A549 (cell line): ENCODE results near the gene RNF186. TPM values are rescaled to one million over a fixed set of nuclear protein-coding genes. Genes with fewer than 3 reads are reported as not detected.

Experiments used
- ATAC-seq, 2 experiments: fragments of 200-7000 bp in 1 of 2; fragments of >200 bp in 1 of 2; cut with Nextera tagmentation in 1 of 2; cut with Tn5 transposase in 1 of 2; 3 replicates each; pipeline versions ENCODE4 v1.8.0 to v1.9.1; 2018 to 2020; ENCODE audit warnings: mild to moderate bottlenecking in 1 of 2, moderate library complexity in 1 of 2
- CTCF ChIA-PET: fragments of 300-600 bp; sonication (Branson Sonifier 250); formaldehyde crosslinking; extraction: SDS; loops from one replicate; lab custom pipeline; 2021; ENCODE audit warnings: antibody characterized with exemption, inconsistent platforms; lab: Yijun Ruan, JAX
- POLR2A ChIA-PET: fragments of 350-600 bp; formaldehyde crosslinking; extraction: SDS; loops from one replicate; lab custom pipeline; 2021; ENCODE audit warnings: antibody characterized with exemption, inconsistent platforms; lab: Yijun Ruan, JAX
- DNase-seq, 2 experiments: peaks; one replicate each; pipeline versions ENCODE4 v3.0.0 to v3.0.0-alpha.2; 2011 to 2016; ENCODE audit warnings: low read depth in 1 of 2, low spot score in 1 of 2
- FAIRE-seq: peaks from 2 replicates; lab custom pipeline; 2011; peaks lifted over from hg19 to GRCh38; lab: Jason Lieb, UNC
- H3K27ac ChIP-seq, 2 experiments: fragments of >200 bp; sonication (Bioruptor Twin); formaldehyde crosslinking; 3 replicates each; pipeline ENCODE4 v1.5.1; 2016 to 2017
- H3K4me1 ChIP-seq: fragments of >200 bp; sonication (Bioruptor Twin); formaldehyde crosslinking; 3 replicates; pipeline ENCODE4 v1.6.1; 2016
- H3K4me2 ChIP-seq: fragments of >200 bp; sonication (Bioruptor Twin); formaldehyde crosslinking; 3 replicates; pipeline ENCODE4 v1.6.1; 2016
- H3K4me3 ChIP-seq: fragments of >200 bp; sonication (Bioruptor Twin); formaldehyde crosslinking; 3 replicates; pipeline ENCODE4 v1.5.1; 2016
- H3K9me3 ChIP-seq: fragments of >200 bp; sonication (Bioruptor Twin); formaldehyde crosslinking; 3 replicates; pipeline ENCODE4 v1.6.1; 2016
- CBX2 ChIP-seq: fragments of 200-600 bp; sonication (generic); IDR thresholded peaks from 2 replicates; pipeline ENCODE4 v1.6.1; 2016; ENCODE audit warnings: low read depth, mild to moderate bottlenecking, borderline replicate concordance
- CEBPB ChIP-seq, 2 experiments: fragments of >200 bp in 1 of 2; sonication (Bioruptor Twin) in 1 of 2; formaldehyde crosslinking in 1 of 2; IDR thresholded peaks; 2 replicates each; pipeline ENCODE4 v1.6.1; 2012 to 2016
- CHD2 ChIP-seq: fragments of 150-350 bp; IDR thresholded peaks from 2 replicates; pipeline ENCODE4 v1.6.1; 2014; ENCODE audit warnings: low read length; ENCODE audit not compliant: partially characterized antibody
- CHD4 ChIP-seq: fragments of 200-600 bp; sonication (generic); IDR thresholded peaks from 2 replicates; pipeline ENCODE4 v1.6.1; 2016; ENCODE audit warnings: antibody characterized with exemption, mild to moderate bottlenecking, borderline replicate concordance
- EHMT2 ChIP-seq: fragments of 200-600 bp; sonication (generic); IDR thresholded peaks from 2 replicates; pipeline ENCODE4 v1.6.1; 2016; ENCODE audit warnings: antibody characterized with exemption, low read depth, mild to moderate bottlenecking, moderate library complexity
- FOSB ChIP-seq: fragments of 250-450 bp; sonication (Bioruptor Pico); IDR thresholded peaks from 2 replicates; pipeline ENCODE4 v1.5.0; 2020; ENCODE audit warnings: mild to moderate bottlenecking, moderate library complexity
- FOSL2 ChIP-seq, 2 experiments: fragments of 450-650 bp in 1 of 2; fragments of >200 bp in 1 of 2; sonication (Bioruptor Twin) in 1 of 2; formaldehyde crosslinking; IDR thresholded peaks; 2 replicates each; pipeline versions ENCODE4 v1.5.0 to v1.6.1; 2016 to 2020; ENCODE audit warnings: mild to moderate bottlenecking in 1 of 2, moderate library complexity in 1 of 2
- FOXS1 ChIP-seq: fragments of 250-450 bp; sonication (Bioruptor Pico); IDR thresholded peaks from 2 replicates; pipeline ENCODE4 v1.5.0; 2020; ENCODE audit warnings: mild to moderate bottlenecking, moderate library complexity
- HDAC2 ChIP-seq: fragments of 200-600 bp; sonication (generic); IDR thresholded peaks from 2 replicates; pipeline ENCODE4 v1.6.1; 2016
- HEYL ChIP-seq: fragments of 250-450 bp; sonication (Bioruptor Pico); IDR thresholded peaks from 2 replicates; pipeline ENCODE4 v1.8.0; 2021; ENCODE audit warnings: mild to moderate bottlenecking, moderate library complexity
- JUNB ChIP-seq: fragments of >200 bp; sonication (Bioruptor Twin); formaldehyde crosslinking; IDR thresholded peaks from 2 replicates; pipeline ENCODE4 v1.6.1; 2016
- KDM1A ChIP-seq: fragments of 200-600 bp; sonication (generic); IDR thresholded peaks from 2 replicates; pipeline ENCODE4 v1.6.1; 2016; ENCODE audit warnings: low read depth, mild to moderate bottlenecking
- MAZ ChIP-seq: fragments of 150-350 bp; IDR thresholded peaks from 2 replicates; pipeline ENCODE4 v1.6.1; 2014; ENCODE audit warnings: antibody characterized with exemption, low read depth, low read length, borderline replicate concordance
- NFE2L2 ChIP-seq: fragments of 150-350 bp; conservative IDR thresholded peaks from 2 replicates; pipeline ENCODE4 v1.6.1; 2014; ENCODE audit warnings: low read length
- NR3C1 ChIP-seq: fragments of >200 bp; sonication (Bioruptor Twin); formaldehyde crosslinking; IDR thresholded peaks from 3 replicates; pipeline ENCODE4 v1.6.1; 2017
- PHF8 ChIP-seq: fragments of 200-600 bp; sonication (generic); IDR thresholded peaks from 2 replicates; pipeline ENCODE4 v1.6.1; 2016; ENCODE audit warnings: low read depth, mild to moderate bottlenecking, antibody characterized with exemption, moderate library complexity, borderline replicate concordance
- POLR2A ChIP-seq: IDR thresholded peaks from 2 replicates; pipeline ENCODE4 v1.6.1; 2012; ENCODE audit warnings: mild to moderate bottlenecking, low read length
- RFX5 ChIP-seq: fragments of 450-650 bp; IDR thresholded peaks from 2 replicates; pipeline ENCODE4 v1.7.1; 2014; ENCODE audit warnings: antibody characterized with exemption, mild to moderate bottlenecking, moderate library complexity
- RNF2 ChIP-seq: fragments of 200-600 bp; sonication (generic); IDR thresholded peaks from 2 replicates; pipeline ENCODE4 v1.6.1; 2016; ENCODE audit warnings: low read depth, mild to moderate bottlenecking, antibody characterized with exemption, moderate library complexity, borderline replicate concordance
- SMC3 ChIP-seq: fragments of >200 bp; sonication (Bioruptor Twin); formaldehyde crosslinking; IDR thresholded peaks from 3 replicates; pipeline ENCODE4 v1.6.1; 2018; ENCODE audit warnings: inconsistent platforms
- ZNF302 ChIP-seq: fragments of 250-450 bp; sonication (Bioruptor Pico); IDR thresholded peaks from 2 replicates; pipeline ENCODE4 v1.9.0; 2021; ENCODE audit warnings: inconsistent platforms, mild to moderate bottlenecking, moderate library complexity
- WGBS: methylation state at CpG from one replicate; pipeline ENCODE4 v1.1.6; 2017; ENCODE audit errors: missing lambda C conversion rate; 5-methylcytosine and 5-hydroxymethylcytosine counted together
- polyA plus RNA-seq, 4 experiments: library from polyadenylated mRNA; depleted of rRNA in 3 of 4; stranded (reverse); fragments of >200 nt; fragmentation: RNase III in 1 of 4; extraction: RNeasy Plus Mini Kit Qiagen cat#74134 plus additional on column Dnase treatment in 1 of 4; gene quantifications; 2 replicates in 3 of 4; 3 replicates in 1 of 4; pipeline ENCODE4 v1.2.3, GENCODE V29; 2011 to 2017
- TF ChIP-seq, protein P1 (sequence below): fragments of >200 bp; sonication (Bioruptor Twin); formaldehyde crosslinking; IDR thresholded peaks from 3 replicates; pipeline ENCODE4 v1.6.1; 2016
- TF ChIP-seq, protein P2 (sequence below): IDR thresholded peaks from 2 replicates; pipeline ENCODE4 v1.6.1; 2012
- TF ChIP-seq, protein P3 (sequence below): IDR thresholded peaks from 2 replicates; pipeline ENCODE4 v1.6.1; 2012; ENCODE audit warnings: low read depth, borderline replicate concordance
- TF ChIP-seq, protein P4 (sequence below): IDR thresholded peaks from 2 replicates; pipeline ENCODE4 v1.6.1; 2012
- TF ChIP-seq, protein P5 (sequence below): fragments of 450-650 bp; IDR thresholded peaks from 2 replicates; pipeline ENCODE4 v1.6.1; 2014; ENCODE audit warnings: antibody characterized with exemption
- TF ChIP-seq, protein P6 (sequence below): fragments of 250-450 bp; sonication (Bioruptor Pico); IDR thresholded peaks from 2 replicates; pipeline ENCODE4 v1.5.0; 2020; ENCODE audit warnings: low read depth, mild to moderate bottlenecking, moderate library complexity

The RNF186 gene
- polyA plus RNA-seq, 2 of the 4 experiments (the other 2 are of a cell fraction) = not detected

DNA sequence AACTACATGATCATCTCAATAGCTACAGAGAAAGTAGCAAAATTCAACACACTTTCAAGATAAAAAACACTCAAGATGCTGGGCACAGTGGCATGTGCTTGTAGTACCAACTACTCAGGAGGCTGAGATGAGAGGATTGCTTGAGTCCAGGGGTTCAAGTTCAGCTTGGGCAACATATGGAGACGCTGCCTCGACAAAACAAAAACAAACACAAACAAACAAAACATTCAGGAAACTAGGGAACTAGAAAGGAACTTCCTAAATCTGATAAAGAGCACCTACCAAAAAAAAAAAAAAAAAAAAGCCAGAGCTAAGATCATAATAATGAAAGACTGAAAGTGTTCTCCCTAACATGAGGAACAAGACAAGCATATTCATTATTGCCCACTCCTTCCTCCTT lies 22.8 kb upstream of the RNF186 start:
- WGBS = 54% methylated on average over 2 of the region's 2 CpGs
- H3K4me1 ChIP-seq = no peaks in the 10 kb centered on the region
- H3K9me3 ChIP-seq = no peaks in the 10 kb centered on the region
- H3K4me3 ChIP-seq = no peak overlapping the region
- DNase-seq = no peak
- H3K4me2 ChIP-seq = no peak overlapping the region
- ChIA-PET CTCF (no interaction called here), POLR2A (no interaction called here)
- no peak for ATAC-seq
- no peak overlapping the region for H3K27ac ChIP-seq
- no peak for TF ChIP-seq FOXS1 (CRISPR knock-in tag)
- TF ChIP-seq, protein P1, sequence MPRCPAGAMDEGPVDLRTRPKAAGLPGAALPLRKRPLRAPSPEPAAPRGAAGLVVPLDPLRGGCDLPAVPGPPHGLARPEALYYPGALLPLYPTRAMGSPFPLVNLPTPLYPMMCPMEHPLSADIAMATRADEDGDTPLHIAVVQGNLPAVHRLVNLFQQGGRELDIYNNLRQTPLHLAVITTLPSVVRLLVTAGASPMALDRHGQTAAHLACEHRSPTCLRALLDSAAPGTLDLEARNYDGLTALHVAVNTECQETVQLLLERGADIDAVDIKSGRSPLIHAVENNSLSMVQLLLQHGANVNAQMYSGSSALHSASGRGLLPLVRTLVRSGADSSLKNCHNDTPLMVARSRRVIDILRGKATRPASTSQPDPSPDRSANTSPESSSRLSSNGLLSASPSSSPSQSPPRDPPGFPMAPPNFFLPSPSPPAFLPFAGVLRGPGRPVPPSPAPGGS = no peak
- TF ChIP-seq, protein P2, sequence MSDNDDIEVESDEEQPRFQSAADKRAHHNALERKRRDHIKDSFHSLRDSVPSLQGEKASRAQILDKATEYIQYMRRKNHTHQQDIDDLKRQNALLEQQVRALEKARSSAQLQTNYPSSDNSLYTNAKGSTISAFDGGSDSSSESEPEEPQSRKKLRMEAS = no peak
- no peak for TF ChIP-seq NR3C1
- no peak for TF ChIP-seq MAZ
- TF ChIP-seq JUNB = no peak
- no peak for TF ChIP-seq HDAC2
- TF ChIP-seq KDM1A = no peak
- TF ChIP-seq PHF8 = no peak
- TF ChIP-seq, protein P3, sequence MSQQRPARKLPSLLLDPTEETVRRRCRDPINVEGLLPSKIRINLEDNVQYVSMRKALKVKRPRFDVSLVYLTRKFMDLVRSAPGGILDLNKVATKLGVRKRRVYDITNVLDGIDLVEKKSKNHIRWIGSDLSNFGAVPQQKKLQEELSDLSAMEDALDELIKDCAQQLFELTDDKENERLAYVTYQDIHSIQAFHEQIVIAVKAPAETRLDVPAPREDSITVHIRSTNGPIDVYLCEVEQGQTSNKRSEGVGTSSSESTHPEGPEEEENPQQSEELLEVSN = no peak
- TF ChIP-seq, protein P4, sequence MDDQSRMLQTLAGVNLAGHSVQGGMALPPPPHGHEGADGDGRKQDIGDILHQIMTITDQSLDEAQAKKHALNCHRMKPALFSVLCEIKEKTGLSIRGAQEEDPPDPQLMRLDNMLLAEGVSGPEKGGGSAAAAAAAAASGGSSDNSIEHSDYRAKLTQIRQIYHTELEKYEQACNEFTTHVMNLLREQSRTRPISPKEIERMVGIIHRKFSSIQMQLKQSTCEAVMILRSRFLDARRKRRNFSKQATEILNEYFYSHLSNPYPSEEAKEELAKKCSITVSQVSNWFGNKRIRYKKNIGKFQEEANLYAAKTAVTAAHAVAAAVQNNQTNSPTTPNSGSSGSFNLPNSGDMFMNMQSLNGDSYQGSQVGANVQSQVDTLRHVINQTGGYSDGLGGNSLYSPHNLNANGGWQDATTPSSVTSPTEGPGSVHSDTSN = no peak
- TF ChIP-seq CHD2 = no peak
- no peak for TF ChIP-seq SMC3
- TF ChIP-seq NFE2L2 = no peak
- TF ChIP-seq CHD4 = no peak
- TF ChIP-seq, protein P5, sequence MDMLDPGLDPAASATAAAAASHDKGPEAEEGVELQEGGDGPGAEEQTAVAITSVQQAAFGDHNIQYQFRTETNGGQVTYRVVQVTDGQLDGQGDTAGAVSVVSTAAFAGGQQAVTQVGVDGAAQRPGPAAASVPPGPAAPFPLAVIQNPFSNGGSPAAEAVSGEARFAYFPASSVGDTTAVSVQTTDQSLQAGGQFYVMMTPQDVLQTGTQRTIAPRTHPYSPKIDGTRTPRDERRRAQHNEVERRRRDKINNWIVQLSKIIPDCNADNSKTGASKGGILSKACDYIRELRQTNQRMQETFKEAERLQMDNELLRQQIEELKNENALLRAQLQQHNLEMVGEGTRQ = no peak
- TF ChIP-seq, protein P6, sequence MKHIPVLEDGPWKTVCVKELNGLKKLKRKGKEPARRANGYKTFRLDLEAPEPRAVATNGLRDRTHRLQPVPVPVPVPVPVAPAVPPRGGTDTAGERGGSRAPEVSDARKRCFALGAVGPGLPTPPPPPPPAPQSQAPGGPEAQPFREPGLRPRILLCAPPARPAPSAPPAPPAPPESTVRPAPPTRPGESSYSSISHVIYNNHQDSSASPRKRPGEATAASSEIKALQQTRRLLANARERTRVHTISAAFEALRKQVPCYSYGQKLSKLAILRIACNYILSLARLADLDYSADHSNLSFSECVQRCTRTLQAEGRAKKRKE = no peak
- no peak for TF ChIP-seq ZNF302 (CRISPR knock-in tag)
- FAIRE-seq = no peak

DNA sequence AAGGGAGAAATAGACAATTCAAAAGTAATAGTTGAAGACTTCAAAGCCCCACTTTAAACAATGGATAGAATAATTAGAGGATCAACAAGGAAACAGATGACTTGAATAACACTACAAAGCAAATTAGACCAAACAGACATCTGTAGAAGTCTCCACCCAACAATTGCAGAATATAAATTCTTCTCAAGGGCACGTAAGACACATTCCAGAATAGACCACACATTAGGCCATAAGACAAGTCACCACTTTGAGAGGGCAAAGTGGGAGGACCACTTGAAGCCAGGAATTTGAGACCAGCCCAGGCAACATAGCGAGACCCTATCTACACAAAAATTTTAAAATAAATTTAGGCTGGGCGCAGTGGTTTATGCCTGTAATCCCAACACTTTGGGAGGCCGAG lies 20.5 kb upstream of the RNF186 start:
- POLR2A ChIA-PET = no interaction called here
- Histone ChIP-seq H3K27ac (no peak overlapping the region), H3K4me3 (no peak overlapping the region), H3K4me1 (no peaks in the 10 kb centered on the region), H3K9me3 (peaks cover 9% of the 10 kb centered on the region; the same call in 2 of the 3 replicates), H3K4me2 (no peak overlapping the region)
- DNase-seq (no peak), ATAC-seq (no peak), FAIRE-seq (no peak)
- 56% methylated on average over 4 of the region's 4 CpGs for whole genome bisulfite sequencing
- CTCF ChIA-PET = no interaction called here
- TF ChIP-seq NFE2L2 (no peak), POLR2A (no peak), CEBPB (IDR thresholded peaks at IDR 0.05) (no peak), EHMT2 (no peak), RFX5 (no peak), FOSB (no peak), PHF8 (no peak), HDAC2 (no peak), CBX2 (no peak), RNF2 (no peak), HEYL (CRISPR knock-in tag) (no peak), FOSL2 (IDR thresholded peaks at IDR 0.05) (no peak), FOSL2 (CRISPR knock-in tag; IDR thresholded peaks at IDR 0.05) (no peak)
- TF ChIP-seq, protein P4 = no peak
